HL-60/S4 (cell line): ENCODE data around the gene TMEM187.

Source experiments
- in situ Hi-C: fragments of 300-500 bp; cut with MboI; formaldehyde crosslinking; loops from 2 replicates; pipeline ENCODE4 v1.14.3; 2022; ENCODE audit warnings: low sequenced_read_pairs

The TMEM187 gene

DNA sequence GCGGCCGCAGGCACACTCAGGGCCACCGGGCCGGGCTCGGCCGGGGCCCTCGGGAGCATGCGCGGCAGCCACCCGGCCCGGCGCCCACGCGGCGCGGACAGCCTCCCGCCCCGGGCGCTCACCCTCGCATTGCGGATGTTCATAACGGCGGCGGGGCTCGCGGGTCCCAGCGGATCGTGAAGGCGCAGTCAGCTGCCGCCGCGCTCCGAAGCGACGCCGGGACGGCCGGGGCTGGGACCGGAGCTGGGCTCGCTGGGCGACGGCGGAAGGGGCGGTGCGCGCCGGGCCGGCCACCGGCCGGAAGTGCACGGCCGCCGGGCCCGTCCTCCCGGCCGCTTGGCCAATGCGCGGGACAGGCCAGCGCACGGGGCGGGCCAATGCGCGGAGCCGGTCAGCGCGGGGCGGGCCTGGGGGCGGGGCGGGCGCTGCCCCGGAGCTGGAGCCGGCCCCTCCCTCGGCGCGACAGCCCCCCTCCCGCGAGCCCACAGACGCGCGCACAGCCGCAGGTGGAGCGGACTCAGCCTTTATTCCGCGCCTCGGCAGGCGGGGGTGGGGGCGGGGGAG, 37.7 kb upstream of the TMEM187 start, which contains the start of gene NAA10:
TSS of gene NAA10 (minus strand) at position 276 of the 564 bp plus-strand sequence. CDS start at position 143, 133 bp downstream.
- in situ Hi-C loops, result no loop called here

DNA sequence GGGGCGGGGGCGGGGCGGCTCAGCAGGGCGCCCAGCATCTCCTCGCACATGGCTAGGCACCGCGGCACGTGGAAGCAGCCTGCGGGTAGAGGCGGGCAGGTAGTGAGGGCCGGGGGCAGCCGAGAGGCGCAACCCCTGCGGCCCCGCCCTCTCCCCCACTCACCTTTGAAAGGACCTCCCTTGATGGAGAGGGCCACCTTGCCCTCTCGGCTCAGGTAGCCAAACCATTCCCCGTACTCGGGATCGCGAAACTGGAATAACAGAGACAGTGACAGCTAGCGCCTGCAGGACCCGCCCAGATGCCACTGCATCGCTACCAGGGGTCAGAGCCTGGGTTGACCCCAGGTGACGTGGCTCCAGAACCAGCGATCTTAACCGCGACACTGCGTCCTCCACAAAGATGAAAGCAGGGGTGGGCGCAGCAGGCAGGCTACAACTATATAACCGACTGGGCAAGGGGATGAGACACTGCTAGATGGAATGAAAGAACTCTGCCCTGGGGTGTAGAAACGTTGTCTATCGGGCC, 37.2 kb upstream of the TMEM187 start:
- in situ Hi-C loops, result no loop called here

DNA sequence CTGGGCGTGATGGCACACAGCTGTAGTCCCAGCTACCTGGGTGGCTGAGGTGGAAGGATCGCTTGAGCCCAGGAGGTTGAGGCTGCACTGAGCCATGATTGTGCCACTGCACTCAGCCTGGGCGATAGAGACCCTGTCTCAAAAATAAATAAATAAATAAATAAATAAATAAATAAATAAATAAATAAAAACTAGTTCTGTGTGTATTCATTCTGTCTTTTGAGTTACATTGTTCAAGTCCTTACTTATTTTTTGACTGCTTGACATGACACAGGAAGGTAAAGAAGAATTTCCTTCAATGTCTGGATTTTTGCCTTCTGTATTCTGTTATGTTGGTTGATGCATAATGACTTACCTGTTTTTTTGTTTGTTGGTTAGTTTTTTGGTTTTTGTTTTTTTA, 35.5 kb upstream of the TMEM187 start:
- in situ Hi-C loops, result no loop called here

DNA sequence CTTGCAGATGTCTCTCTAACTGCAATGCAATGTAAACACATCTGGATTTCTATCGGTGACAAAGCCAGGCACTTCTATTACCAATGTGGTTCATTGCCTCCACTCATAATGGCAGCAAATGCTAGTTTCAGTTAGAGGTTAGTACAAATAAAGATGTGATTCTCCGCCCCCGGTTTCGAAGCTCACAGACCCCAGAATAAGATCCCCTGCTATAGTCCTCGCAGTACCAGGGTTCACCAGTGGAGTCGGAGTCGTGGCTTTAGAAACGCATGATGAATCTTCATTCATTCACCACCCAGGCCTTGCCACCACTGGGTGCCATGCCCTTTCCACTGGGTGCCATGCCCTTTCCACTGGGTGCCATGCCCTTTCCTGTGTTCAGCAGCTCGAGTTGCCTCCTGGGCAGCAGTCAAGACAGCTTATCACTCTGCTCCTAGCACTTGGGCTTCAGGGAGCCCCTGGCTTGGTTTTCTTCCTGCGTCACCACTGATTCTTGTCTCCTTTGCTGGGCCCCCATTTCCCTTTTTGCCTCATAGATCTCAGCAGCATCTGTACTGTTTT, 34.2 kb upstream of the TMEM187 start:
- in situ Hi-C loops, result no loop called here

DNA sequence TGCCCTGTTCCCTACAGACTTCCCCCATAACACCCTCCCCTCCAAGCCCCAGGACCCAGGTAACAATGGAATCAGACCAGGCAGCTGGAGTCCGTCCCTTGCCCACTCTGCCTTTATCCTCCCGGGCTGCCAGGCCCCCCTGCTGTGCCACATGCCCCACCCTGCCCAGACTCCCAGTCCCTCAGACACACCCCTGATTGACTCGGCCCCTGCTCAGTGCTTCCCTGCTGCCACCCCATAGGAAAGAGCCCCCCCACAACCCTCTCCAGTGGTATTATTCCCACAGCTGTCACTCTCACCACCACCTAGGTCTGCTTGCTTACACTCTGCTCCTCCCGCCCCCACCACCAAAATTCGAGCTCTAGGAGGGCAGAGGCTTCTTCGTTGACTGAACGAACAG, 33.0 kb upstream of the TMEM187 start:
- in situ Hi-C loops, result no loop called here

DNA sequence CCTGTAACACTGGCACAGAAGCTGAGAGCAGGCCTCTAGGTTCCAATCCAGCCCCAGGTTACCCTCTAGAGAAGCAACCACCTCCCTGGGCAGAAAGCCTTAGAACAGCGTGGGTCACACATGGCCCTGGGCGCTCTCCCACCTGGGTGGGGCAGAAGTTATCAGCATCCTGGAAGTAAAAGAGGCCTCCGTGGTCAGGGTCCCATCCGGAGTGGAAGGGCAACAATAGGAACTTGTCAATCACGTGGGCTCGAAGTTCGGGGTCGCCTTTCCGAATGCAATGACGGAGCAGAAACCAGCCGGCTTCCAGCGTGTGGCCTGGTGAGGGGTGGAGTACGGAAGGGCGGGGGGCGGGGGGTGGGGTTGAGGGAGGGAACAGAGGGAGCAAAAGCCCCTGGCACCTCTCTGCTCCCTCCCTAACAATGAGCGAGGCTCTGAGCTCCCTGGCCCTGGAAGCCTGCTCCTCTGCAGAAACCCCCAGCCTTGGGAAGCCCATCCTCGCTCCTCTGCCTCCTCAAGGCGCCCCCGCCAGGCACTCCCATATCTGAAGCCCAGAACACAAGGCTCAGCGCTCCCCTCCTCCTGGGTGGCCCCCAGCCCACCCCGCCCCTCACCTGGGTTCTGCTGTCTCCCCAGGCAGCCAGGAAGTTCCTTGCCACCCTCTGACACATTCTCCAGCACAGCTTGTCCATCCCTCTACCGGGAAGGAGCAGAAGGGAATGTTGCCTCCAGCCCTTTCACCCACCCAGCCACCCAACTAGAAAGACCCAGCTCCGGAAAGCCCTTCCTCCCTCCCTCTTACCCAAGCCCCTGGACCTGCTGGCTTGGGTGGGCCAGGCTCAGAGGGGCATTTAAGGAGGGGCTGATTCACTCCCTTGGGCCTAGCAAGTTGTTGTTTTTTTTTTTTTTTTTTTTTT, 31.0 kb upstream of the TMEM187 start:
- in situ Hi-C loops, result no loop called here

DNA sequence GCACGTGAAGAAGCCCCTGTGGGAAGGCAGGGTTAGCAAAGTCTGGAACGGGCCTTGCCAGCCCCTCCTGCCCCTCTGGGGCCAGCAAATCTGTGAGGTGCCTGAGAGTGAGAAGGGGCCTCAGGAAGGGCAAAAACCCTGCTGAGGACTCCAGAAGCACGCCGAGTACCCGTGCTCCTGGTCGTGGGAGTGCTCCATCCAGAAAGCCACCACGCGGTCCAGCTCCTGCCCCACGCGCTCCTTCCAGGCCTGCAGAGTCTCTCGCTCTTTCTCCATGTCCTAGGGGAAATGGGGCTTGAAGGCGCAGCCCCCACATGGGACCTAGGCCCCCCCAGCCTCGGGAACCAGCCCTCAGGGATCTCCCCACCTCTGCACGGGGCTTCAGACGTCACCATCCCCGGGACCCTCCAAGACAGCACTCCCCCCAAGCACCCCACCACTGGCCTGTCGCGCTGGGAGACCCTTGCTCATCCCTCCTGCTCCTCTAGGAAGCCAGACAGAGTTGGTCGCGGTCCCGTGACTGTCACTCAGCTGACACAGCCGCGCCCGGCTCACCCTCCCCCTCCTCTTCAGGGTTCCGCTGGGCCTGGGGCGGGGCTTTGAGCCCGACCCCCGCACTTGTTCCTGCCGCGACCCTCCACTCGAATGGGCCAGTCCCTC, 28.3 kb upstream of the TMEM187 start, which contains the start of gene RENBP:
TSS of gene RENBP (minus strand) at position 504 of the 660 bp plus-strand sequence. CDS start at position 471, 33 bp downstream.
- in situ Hi-C loops, result no loop called here

DNA sequence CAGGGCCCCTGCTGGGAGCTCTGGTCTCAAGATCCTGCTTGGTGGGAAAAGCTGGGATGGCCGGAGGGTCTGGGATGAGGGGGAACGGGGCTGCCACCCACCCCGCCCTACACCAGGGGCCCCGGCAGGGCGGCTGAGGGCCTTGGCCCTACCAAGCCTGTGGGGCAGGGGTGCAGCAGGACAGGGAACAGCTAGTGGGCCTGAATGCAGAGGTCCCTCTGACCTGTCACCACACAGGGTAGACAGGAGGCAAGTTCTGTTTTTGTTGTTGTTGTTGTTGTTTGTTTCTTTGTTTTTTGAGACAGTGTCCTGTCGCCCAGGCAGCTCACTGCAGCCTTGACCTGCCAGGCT, 27.8 kb upstream of the TMEM187 start:
- in situ Hi-C loops, result no loop called here

DNA sequence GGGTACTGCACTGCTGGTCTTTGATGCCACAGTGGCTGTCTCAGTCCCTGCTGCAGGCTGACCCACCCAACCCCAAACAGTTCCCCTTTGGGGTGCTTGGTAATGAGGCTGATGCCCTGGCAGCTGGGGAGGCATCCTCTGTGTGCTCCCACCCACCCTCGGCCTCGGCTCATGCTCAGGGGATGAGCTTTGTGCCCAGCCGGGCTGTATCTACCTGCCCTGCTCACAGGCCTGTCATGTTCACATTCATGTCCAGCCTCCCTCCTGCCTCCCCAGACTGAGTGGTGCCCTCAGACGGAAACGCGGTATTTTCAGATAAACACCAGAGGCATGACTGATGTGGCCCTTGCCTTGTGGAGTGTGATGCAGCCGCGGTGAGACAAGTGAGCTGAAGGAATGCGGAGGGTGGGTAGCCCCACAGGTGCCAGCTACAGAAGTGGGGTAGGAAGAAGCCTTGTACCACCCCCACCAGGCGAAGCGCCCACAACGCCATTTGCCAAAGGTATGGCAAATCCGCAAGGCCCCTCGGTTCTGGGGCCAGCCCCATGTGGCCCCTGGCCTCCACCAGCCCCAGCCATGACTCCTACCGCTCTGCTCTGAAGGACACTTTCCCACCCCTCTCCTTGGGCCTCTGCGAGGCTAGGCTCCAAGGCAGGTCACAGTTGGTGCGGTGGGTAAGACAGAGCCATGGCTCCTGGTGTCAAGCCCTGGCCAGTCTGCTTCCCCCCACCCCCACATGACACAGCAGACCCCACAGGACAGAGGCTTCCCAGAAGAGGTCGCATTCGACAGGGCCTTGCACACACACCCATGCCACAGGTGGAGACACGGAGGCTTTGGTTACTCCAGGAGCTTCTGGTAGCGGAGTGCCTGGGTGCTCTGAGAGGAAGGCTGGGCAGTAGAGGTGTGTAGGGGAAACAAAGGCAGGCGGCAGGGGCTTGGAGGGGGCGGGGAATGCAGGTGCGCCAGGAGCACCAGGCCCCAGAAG, 26.3 kb upstream of the TMEM187 start:
- in situ Hi-C loops, result no loop called here

DNA sequence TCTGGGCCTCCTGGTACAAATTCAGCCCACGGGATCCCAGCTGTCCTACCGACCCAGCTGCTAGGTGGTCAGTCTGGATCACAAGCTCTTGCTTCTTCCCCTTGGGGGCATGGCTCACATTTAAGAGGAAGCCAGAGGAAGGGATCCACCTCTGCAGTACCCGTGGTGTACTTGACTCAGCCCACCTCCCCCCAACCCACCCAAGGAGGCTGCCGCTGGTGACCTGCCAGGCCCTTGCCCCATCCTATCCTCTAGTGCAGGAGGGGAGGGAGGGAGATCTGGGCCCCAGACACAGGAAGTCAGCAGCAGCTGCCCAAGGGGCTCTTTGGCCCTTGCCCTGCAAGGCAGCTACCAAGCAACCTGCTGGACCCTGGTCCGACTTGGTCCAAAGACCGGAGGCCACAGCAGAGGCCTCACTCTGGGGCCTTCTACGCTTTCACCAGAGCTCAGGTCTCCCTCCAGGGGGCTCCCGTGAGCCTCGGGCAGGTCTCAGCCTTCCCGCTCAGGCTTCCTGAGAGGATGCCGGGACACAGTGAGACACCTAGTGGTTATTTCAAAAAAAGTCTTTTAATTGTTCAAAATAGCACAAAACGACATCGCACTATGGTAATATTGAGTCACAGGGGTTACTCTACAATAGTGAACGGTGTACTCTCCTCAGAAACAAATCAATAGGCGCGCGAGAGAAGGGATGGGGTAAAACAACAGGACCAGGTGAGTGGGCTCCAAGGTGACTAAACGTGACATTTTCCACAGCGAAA, 25.4 kb upstream of the TMEM187 start:
- in situ Hi-C loops, result no loop called here

DNA sequence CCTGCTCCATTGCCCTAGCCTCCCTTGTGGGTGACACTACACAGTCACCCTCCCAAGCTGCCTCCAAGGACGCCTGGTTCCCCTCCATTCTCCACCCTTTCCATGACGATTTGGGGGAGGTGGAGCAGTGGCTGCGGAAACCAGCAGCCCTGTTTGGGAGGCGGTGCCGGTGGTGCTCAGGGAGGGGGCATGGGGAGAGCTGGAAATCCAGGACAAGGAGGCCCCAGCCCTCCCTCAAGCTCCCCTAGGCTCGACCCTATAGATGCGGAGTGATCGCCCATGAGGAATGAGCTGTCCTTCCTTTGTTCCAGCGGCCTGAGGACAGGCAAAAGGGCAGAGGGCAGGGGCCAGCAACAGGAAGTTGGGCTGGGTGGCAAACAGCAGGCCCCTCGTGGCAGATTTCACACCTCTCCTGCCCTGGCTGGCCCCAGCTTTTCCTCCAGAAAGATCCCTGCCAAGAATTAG, 24.5 kb upstream of the TMEM187 start:
- in situ Hi-C loops, result no loop called here

DNA sequence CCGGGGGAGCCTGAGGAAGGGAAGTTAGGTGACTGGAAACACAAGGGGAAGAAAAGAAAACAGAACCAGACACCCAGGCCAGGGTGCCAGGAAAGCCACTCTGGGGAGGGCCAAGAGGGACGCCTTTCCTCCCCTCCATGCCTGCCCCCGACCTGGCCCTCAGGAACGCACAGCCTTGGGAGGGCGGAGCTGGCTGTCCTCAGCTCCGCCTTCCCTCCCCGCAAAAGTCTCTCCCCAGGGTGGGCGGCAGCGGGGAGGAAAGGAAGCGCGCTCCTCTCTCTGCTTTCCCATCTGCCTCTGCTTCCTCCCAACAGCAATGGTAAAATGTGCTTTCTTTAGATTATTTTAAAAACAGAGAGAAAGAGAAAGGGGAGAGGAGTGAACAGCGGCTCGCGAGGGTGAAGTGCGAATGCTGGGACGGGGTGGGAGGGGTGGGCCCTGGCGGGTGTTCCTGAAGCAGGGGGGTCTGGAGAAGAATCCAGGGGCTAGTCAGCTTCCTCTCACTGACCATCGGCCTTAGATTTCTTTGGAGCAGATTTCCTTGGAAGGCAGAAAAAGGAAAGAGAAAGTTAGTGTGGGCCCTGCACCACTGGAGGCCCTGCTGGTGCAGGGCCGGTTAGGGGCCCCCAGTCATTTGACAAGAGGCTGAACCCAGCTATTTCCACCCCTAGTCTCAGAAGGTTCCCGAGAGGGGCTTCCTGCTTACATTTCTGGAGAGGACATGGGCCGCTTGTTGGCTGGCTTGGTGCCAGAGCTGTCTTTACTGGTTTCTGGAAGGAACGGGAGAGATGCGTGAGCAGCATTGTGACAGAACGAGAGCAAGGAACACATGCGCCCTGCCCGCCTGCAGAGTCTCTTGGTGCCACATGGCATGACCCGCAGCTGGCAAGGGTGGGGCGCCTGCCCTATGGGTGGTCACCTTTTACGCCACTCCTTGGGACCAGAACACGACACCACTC, 23.4 kb upstream of the TMEM187 start:
- in situ Hi-C loops, result no loop called here

DNA sequence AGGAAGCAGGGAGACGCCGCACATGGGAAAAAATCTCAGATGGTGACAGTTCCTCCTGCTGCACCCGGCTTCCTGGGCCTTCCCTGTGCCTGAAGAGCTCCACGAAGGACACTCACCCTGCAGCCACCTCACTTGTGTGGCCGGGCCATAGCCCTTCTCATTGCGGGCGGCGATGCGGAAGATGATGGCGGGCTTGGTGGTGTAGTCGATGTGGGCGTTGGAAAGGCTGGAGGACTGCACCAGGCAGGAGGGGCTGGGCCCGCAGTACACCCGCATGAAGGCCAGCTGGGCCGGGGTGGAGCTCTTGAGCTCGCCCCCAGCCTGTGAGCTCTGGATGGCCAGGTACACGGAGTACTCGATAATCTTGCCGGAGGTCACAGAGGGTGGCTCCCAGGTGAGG, 22.4 kb upstream of the TMEM187 start:
- in situ Hi-C loops, result no loop called here

DNA sequence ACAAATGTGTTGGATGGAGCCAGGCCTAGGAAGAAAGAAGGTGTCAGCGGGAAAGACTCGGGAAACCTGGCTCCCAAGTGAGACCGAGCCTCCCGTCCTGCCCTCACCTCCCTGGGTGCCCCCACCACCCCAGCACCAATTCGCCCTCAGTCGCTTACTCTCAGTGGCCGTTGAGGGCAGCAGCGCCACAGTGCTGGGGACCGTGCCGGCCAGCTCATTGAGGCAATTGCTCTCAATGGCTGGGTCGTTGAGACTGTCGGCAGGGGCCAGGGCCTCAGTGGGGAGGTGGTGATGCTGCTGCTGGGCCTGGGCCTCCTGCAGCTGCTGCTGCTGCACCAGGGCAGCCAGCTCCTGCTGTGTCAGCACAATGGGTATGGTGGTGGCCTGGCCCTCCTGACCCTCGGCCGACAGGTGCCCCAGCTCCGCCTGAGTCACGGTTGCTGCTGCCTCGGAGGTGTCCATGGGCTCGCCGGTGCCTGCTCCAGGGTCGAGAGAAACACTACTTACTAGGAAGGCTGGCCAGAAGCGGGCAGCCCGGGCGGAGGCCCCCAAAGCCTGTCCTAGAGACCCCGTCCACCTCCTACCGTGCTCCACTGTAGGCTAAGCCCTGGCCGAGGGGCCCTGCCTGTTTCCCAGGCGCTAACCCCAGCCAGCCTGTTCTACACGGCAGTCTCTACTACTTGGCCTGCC, 20.7 kb upstream of the TMEM187 start:
- in situ Hi-C loops, result no loop called here

DNA sequence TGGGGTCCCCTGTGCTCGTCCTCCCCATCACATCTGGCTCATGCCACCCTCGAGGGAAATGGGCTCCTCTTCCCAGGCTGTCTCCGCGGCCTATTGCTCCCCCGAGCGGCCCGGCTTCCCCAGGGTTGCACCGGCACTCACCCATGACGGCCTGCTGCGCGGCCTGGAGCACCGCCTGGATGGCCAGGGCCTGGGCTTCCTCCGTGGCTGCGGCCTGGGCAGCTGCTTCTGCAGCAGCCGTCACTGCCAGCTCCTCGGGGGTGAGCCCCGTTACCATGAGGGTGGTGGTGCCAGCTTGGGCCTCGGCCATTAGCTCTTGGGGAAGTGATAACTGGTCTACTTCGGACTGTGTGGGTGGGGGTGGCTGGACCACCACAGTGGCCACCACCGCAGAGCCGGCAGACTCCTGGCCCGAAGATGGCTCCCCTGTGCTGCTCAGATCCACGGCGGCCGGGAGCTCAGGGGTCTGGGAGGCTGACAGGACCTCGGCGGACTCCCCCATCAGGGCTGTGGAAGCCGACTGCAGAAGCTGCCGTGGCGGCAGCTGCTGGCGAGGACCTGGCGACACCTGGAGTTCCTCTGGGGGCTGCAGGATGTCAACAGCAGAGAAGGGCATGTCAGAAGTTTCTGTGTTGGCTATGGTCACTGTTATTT, 20.1 kb upstream of the TMEM187 start:
- in situ Hi-C loops, result no loop called here

DNA sequence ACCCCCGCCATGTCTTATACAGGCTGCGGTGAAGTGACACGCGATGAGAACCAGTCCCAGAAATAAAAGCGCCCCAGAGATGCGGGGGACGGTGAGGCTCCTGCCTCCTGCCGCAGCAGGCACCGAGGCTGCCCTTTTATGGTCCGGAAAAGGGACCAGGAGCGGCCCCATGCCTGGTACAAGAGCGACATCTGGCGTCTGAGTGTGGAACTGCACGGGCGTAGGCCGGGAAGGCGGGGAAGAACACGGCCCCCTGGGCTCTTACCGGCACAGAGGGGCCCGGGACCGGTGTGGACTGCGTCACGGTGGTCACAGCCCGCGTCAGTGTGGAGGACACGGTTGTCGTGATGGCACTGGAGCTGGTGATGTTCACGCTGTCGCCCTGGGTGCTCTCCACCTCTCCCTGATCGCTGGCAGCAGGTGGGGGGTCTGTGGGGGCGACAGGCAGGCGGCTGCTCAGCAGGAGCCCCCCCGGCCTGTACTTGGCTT, 19.2 kb upstream of the TMEM187 start:
- in situ Hi-C loops, result no loop called here
